ENCODE data around the gene PNKD. TPM values are rescaled to one million over a fixed set of nuclear protein-coding genes. Genes with fewer than 3 reads are reported as not detected.

Gene PNKD, protein sequence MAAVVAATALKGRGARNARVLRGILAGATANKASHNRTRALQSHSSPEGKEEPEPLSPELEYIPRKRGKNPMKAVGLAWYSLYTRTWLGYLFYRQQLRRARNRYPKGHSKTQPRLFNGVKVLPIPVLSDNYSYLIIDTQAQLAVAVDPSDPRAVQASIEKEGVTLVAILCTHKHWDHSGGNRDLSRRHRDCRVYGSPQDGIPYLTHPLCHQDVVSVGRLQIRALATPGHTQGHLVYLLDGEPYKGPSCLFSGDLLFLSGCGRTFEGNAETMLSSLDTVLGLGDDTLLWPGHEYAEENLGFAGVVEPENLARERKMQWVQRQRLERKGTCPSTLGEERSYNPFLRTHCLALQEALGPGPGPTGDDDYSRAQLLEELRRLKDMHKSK
- 26.1 and 26.8 TPM in 2 replicates for total RNA-seq

DNA sequence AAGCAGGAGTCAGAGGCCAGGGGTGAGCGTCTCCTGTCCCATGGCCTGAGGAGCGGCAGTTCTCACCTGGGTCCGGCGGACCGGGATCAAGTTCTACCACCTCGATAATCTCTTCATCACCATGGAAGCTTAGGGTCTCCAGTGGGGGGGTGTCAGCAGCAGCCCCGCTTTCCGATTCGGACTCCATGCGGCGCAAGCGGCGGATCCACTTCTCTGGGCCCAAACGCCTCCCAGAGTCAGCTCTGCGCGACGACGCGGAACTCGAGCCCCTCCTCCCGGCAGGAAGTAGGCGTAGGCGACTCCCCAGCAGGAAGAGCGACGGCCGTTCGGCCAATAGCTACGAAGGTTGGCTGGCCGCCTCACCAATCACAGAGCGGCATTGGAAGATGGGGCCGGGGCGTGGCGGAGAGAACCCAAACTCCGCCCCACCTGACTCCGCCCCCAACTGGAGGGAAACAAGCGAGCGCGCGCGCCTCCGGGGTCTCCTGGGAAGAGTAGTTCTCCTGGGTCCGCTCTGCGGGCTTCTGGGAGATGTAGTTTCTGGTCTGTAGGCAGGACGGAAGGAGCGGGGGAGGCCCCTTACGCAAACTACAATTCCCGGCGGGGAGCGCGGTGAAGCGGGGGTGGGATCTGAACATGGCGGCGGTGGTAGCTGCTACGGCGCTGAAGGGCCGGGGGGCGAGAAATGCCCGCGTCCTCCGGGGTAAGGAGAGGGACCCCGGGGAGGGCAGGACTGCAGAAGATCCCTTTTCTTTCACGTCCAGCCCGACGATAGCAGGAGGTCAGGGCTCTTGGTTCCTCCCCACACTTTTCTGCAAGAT lies at the start of gene PNKD, which contains the start of gene AAMP:
Gene PNKD (plus strand): TSS at position 620 of the 821 bp plus-strand sequence. CDS start 17 bp downstream, at position 637.
Gene AAMP (minus strand): TSS at position 238 of the 821 bp plus-strand sequence. CDS start 51 bp downstream, at position 187.
- TF ChIP-seq, protein P1, sequence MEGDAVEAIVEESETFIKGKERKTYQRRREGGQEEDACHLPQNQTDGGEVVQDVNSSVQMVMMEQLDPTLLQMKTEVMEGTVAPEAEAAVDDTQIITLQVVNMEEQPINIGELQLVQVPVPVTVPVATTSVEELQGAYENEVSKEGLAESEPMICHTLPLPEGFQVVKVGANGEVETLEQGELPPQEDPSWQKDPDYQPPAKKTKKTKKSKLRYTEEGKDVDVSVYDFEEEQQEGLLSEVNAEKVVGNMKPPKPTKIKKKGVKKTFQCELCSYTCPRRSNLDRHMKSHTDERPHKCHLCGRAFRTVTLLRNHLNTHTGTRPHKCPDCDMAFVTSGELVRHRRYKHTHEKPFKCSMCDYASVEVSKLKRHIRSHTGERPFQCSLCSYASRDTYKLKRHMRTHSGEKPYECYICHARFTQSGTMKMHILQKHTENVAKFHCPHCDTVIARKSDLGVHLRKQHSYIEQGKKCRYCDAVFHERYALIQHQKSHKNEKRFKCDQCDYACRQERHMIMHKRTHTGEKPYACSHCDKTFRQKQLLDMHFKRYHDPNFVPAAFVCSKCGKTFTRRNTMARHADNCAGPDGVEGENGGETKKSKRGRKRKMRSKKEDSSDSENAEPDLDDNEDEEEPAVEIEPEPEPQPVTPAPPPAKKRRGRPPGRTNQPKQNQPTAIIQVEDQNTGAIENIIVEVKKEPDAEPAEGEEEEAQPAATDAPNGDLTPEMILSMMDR (IDR thresholded peaks at IDR 0.05; ENCODE audit: insufficient read depth, low read depth, low read length) = peak; percentile 8
- H3K4me3 ChIP-seq (ENCODE audit: low read depth, low read length) = peak within 1 kb of the TSS; percentile 75
- DNase-seq (ENCODE audit: low read depth) = peak; percentile 100

DNA sequence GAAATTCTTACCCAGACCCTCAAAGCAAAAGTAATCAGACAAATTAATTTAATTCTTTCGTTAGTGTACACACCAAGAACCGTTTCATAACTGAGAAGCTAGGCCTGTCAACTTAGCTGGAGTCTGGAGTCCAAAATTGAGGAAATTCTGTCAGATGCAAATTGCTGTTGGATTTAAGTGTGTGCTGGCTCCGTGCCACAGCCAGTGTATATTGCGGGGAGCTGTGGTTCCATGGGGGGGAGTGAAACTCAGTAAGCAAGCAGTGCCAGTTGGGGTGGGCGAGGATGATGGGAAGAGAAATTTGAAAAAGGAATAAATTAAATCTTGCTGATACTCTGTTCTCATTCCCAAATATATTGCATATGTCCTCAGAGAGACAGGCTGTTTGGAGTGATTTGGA lies 49.3 kb upstream of the PNKD start:
- no peak for DNase-seq (ENCODE audit: low read depth)
- TF ChIP-seq, protein P1 (IDR thresholded peaks at IDR 0.05; ENCODE audit: insufficient read depth, low read depth, low read length) = no peak
- H3K4me3 ChIP-seq (ENCODE audit: low read depth, low read length) = no peak overlapping the region

DNA sequence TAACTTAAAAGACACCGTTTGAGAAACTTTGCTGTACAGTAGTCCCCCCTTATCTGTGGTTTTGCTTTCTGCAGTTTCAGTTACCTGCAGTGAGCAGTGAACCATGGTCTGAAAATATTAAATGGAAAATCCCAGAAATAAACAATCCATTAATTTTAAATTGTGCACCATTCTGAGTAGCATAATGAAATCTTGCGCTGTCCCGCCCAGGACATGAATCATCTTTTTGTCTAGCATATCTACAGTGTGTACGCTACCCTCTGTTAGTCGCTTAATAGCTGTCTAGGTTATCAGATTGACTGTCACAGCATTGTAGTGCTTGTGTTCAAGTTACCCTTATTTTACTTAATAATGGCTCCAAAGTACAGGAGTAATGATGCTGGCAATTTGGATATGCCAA lies 47.3 kb upstream of the PNKD start:
- DNase-seq (ENCODE audit: low read depth) = no peak
- H3K4me3 ChIP-seq (ENCODE audit: low read depth, low read length) = no peak overlapping the region
- TF ChIP-seq, protein P1 (IDR thresholded peaks at IDR 0.05; ENCODE audit: insufficient read depth, low read depth, low read length) = no peak

DNA sequence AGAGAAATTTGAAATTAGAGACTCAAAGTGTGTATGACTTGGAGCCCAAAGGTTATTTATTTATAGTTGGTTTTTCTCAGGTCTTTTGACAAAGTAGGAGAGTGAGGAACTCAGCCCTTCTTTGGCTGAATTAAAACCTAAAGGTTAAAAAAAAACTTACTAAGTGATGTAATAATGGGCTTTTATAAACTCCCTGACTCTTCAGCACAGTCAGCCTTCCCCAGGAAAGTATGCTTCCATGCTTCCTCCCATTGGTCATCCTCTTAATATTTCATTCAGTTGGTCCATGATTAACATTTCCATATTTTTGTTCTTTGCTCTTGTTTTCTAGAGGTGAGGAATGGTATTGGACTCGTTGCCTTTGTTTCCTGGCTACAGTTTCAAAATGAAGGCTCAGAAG lies 46.1 kb upstream of the PNKD start:
- DNase-seq (ENCODE audit: low read depth) = no peak
- no peak overlapping the region for H3K4me3 ChIP-seq (ENCODE audit: low read depth, low read length)
- TF ChIP-seq, protein P1 (IDR thresholded peaks at IDR 0.05; ENCODE audit: insufficient read depth, low read depth, low read length) = no peak

DNA sequence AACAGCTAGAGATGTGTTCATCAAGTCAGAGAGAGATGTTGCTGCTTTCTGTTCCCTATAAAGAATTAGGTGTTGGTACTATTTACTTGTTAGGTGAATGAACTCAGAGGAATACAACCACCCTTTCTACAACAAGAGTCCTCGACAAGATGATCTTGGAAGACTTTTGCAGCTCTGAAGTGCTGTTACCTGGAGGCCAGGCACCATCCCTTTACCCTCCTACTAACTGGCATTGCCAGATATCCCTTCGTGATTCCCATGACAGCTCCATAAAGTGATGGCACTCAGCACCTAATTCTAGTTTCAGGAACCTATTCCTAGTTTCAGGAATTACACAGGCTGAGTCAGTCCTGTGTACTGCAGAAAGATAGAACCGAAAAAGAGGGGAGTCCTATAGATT lies 43.4 kb upstream of the PNKD start:
- TF ChIP-seq, protein P1 (IDR thresholded peaks at IDR 0.05; ENCODE audit: insufficient read depth, low read depth, low read length) = no peak
- no peak for DNase-seq (ENCODE audit: low read depth)
- H3K4me3 ChIP-seq (ENCODE audit: low read depth, low read length) = no peak overlapping the region

DNA sequence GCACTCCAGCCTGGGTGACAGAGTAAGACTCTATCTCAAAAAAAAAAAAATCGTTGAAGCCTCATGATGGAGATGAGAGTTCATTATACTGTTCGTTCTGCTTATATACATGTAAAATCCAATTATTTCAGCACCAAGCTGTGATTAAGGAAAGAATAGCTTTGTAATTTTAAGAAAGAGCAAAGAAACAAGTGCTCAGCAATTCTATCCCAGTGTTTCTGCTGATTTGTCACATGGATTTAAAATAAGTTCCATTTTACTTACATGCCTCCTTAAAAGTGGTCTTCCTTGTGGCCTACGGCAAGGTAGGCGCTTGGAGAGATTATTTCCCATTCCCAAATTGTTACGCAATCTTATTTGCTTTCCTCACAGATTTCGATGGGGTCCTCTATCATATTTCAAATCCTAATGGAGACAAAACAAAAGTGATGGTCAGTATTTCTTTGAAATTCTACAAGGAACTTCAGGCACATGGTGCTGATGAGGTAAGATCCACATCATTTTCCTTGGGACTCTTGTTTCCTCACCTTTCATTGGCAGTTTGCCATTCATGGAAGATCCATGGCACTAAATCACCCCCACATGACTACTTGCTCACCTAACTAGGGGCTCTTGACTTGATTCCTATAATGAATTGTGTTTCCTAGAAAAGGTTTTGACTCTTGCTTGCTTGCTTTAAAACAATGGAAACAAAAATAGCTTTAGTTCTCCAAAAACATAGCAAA lies 41.8 kb upstream of the PNKD start:
- H3K4me3 ChIP-seq (ENCODE audit: low read depth, low read length) = no peak overlapping the region
- TF ChIP-seq, protein P1 (IDR thresholded peaks at IDR 0.05; ENCODE audit: insufficient read depth, low read depth, low read length) = no peak
- DNase-seq (ENCODE audit: low read depth) = no peak

All from fibroblast of villous mesenchyme (primary cell).